GM12874 (cell line): Measurements from ENCODE around the gene HOXA11.

Source experiments
- TF ChIP-seq, protein P1 (sequence below): IDR thresholded peaks from 2 replicates; pipeline ENCODE4 v1.5.1; 2011; ENCODE audit warnings: low read depth, mild to moderate bottlenecking, control low read depth, low read length, moderate library complexity; ENCODE audit not compliant: insufficient read depth

The HOXA11 gene

DNA sequence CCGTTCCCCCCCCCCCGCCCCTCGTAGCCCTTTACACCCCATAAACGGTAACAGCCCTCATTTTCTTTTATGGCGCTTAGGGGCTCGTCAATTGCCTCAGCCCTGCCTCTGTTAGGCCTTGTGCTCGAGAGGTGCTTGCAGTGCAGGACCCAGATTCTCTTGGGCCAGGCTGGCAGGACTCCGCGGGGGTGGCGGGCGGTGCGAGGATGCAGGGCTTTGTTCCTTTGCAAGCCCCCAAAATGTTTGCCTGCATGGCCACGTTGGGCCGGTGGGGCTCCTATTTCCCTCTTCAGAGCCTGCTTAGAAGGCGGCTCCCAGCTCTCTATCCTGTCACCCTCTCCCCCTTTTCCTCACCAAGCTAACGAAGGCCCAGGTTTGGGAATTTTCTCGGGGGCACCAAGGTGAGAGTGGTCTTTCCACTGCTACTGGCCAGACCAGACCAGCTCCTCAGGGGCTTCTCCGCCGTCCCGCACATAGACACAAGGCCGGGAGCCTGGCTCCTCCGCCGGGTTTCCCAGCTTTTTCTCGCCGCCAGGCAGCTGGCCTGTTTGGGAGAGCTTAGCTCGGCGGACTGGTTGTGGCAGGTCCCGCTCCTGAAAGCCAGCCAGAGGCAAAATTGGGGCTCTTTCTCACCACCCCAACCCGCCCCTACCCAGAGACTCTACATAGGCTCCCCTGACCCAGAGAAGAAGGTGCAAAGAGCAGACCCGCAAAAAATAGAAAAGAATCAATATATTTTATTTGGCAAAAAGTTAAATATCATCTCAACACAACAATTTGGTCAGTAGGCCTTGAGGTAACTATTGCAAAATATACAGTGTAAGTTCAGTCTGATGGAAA is 23.1 kb downstream of the HOXA11 start:
- TF ChIP-seq, protein P1, sequence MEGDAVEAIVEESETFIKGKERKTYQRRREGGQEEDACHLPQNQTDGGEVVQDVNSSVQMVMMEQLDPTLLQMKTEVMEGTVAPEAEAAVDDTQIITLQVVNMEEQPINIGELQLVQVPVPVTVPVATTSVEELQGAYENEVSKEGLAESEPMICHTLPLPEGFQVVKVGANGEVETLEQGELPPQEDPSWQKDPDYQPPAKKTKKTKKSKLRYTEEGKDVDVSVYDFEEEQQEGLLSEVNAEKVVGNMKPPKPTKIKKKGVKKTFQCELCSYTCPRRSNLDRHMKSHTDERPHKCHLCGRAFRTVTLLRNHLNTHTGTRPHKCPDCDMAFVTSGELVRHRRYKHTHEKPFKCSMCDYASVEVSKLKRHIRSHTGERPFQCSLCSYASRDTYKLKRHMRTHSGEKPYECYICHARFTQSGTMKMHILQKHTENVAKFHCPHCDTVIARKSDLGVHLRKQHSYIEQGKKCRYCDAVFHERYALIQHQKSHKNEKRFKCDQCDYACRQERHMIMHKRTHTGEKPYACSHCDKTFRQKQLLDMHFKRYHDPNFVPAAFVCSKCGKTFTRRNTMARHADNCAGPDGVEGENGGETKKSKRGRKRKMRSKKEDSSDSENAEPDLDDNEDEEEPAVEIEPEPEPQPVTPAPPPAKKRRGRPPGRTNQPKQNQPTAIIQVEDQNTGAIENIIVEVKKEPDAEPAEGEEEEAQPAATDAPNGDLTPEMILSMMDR = no peak

DNA sequence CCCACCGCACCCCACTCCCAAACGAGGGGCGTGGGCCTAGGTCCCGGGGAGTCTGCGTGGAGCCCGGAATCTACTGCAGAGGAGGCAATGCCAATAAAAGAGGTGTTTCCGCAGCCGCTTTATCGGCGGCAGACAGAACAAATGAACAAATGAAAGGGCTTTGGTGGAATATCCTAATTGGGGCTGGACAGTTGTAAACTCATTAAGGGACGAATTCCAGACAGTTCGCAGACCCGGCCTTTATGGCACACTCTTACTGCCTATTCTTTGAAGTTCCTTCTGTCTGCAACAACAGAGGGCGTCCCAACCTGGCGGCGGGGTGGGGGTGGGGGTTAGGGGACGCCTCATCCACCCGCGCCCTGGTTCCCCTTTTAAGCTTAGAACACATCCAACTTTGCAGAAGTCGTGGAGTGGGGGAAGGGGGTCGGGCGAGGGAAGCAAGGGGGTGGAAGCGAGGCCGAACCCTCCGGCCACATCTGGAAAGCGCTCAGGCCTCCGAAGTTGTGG is 23.8 kb downstream of the HOXA11 start:
- TF ChIP-seq, protein P1 = no peak

DNA sequence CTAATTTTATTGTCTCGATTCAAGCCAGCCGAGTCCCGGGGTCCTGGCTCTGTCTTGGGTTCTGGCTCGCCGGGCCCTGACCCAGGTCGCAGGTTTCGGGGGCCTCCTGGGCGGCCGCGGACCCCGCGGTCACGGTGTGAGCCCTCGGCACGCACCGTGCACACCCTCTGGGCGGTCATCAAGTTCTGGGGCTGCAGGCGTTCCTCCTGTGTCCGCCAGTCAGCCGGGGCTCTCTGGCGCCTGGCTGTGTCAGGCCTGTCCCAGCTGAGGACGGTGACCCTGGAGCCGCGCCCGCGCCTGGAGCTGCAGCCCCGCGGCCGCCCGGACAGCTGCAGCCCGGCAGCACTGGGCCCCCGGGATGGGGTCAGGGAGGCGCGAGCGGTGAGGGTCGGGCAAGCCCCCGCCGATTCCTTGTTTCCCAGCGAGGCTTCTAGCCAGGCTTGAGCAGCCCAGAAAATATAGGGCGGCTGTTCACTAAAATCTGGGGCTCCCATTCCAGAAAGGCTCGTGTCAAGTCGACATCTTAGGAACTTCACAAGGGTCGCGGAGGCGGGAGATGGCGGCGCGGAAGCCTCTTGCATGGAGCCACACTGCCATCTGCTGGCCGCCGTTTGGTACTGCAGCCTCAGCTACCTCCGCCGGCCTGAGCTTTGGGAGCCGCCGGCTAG is 24.4 kb downstream of the HOXA11 start:
- TF ChIP-seq, protein P1 = peak; percentile 98

DNA sequence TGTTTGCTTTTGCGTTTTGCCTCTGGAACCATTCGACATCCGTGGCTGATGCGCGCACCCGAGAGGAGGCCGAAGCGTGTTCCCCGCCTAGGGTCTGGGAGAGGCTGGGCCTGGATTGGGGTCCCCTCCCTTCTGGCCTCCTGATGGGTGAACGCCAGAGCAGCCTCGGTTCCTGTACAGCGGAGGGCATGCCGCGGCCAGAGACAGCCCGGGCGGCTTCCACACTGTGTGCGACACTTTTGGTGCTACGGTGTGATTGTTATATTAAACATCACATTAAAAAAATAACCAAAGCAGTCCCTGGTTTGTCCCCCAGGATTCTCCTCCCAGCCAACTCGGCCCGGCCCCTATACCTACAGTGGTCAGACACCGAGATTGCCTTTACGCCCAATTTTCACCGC is 24.9 kb downstream of the HOXA11 start:
- TF ChIP-seq, protein P1 = no peak

GRCh38 chr7:27159266-27160144 is 25.5 kb downstream of the HOXA11 start:
- TF ChIP-seq, protein P1 = no peak

DNA sequence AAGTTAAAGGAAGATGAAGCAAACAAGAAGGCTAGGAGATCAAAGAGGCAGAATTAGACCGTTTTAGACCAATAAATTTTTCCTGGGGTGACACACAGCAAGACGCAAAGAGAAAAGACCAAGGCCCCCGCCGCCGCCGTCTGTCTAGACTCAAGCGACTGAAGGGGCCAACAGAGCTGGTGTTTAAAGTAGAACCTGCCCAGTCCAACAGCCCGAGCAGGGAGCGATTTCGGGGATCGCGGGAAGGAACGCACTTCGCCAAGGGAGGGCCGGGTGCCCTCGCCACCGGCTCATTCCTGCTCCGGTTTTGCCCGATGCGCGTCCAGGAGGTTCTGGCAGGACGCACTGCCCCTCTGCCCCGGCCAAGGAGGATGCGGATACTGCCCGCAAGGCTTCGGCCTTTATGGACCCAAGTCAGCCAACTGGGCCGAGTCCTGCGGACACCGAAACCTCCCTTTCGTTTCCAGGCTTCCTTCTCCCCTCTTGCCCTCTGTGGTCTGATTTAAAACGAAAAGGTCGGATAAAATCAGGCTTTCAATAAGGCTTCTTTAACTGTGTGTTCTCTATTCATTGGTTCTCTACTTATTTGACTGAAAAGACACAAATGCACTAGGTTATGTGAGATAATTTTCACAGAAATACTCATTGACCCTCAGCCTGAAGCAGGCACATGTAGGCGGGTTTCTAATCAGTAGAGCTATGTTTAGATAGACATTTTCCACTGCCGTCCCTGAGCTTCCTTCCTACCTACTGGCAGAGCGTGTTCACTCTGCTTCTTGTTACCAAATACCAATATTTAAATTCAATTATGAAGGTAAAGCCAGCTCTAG is 26.4 kb downstream of the HOXA11 start:
- TF ChIP-seq, protein P1 = no peak
